GM12878 (cell line): ENCODE results near the gene CCL4. TPM values are rescaled to one million over a fixed set of nuclear protein-coding genes. Genes with fewer than 3 reads are reported as not detected.

Experiments used
- ATAC-seq: fragments of 200-7000 bp; cut with Tn5 transposase; 3 replicates; pipeline ENCODE4 v1.9.1; 2020; ENCODE audit warnings: mild to moderate bottlenecking, moderate library complexity
- BruUV-seq: library from RNA; stranded (reverse); fragments of 400-500 nt; replicated peaks from 2 replicates; lab custom pipeline; 2021; lab: Mats Ljungman, UMichigan
- CTCF ChIA-PET: fragments of 300-600 bp; sonication (Branson Sonifier 250); formaldehyde crosslinking; extraction: SDS; loops from one replicate; lab custom pipeline; 2021; ENCODE audit warnings: inconsistent platforms; lab: Yijun Ruan, JAX
- POLR2A ChIA-PET: fragments of 350-600 bp; formaldehyde crosslinking; extraction: SDS; loops from one replicate; lab custom pipeline; 2021; ENCODE audit warnings: inconsistent platforms; lab: Charles Lee
- RAD21 ChIA-PET: fragments of 300-600 bp; sonication (Branson Sonifier 250); formaldehyde crosslinking; loops from one replicate; lab custom pipeline; 2023; ENCODE audit warnings: antibody characterized with exemption; ENCODE audit not compliant: unreplicated experiment; lab: Charles Lee
- SMC1A ChIA-PET: fragments of 300-600 bp; sonication (Branson Sonifier 250); formaldehyde crosslinking; loops from one replicate; lab custom pipeline; 2023; ENCODE audit not compliant: unreplicated experiment, uncharacterized antibody; lab: Charles Lee
- DNase-seq: peaks from one replicate; pipeline ENCODE4 v3.0.0-alpha.2; 2011; ENCODE audit warnings: low read depth, low spot score
- FAIRE-seq: peaks from 3 replicates; lab custom pipeline; 2011; peaks lifted over from hg19 to GRCh38; lab: Jason Lieb, UNC
- H2AFZ ChIP-seq: 2 replicates; pipeline ENCODE4 v1.6.0; 2011; ENCODE audit warnings: low read depth, low read length, control low read depth; ENCODE audit not compliant: control insufficient read depth
- H3K27ac ChIP-seq: 2 replicates; pipeline ENCODE4 v1.5.1; 2011; ENCODE audit warnings: control low read depth; ENCODE audit not compliant: control insufficient read depth, insufficient read depth
- H3K27me3 ChIP-seq, 2 experiments: replicated peaks in 1 of 2; 2 replicates each; pipeline versions ENCODE4 v1.6.0 to v1.6.1; 2011; ENCODE audit warnings: low read length in 1 of 2; ENCODE audit not compliant: control insufficient read depth in 2 of 2, insufficient read depth in 2 of 2
- H3K36me3 ChIP-seq, 2 experiments: 2 replicates each; pipeline ENCODE4 v1.5.1; 2011; ENCODE audit warnings: low read length in 1 of 2; ENCODE audit not compliant: control insufficient read depth in 2 of 2, insufficient read depth in 2 of 2
- H3K4me1 ChIP-seq: 2 replicates; pipeline ENCODE4 v1.6.1; 2011; ENCODE audit warnings: mild to moderate bottlenecking, low read length, moderate library complexity, mixed read lengths; ENCODE audit not compliant: control insufficient read depth, insufficient read depth
- H3K4me2 ChIP-seq: 2 replicates; pipeline ENCODE4 v1.6.0; 2011; ENCODE audit warnings: control low read depth; ENCODE audit not compliant: control insufficient read depth, insufficient read depth
- H3K4me3 ChIP-seq: fragments of 200-600 bp; sonication (generic); 2 replicates; pipeline ENCODE4 v1.5.1; 2016
- H3K79me2 ChIP-seq: 2 replicates; pipeline ENCODE4 v1.6.0; 2011; ENCODE audit warnings: low read length; ENCODE audit not compliant: control insufficient read depth, insufficient read depth
- H3K9ac ChIP-seq: 2 replicates; pipeline ENCODE4 v1.8.0; 2011; ENCODE audit warnings: low read length, control low read depth, mixed read lengths; ENCODE audit not compliant: control insufficient read depth, insufficient read depth
- H3K9me3 ChIP-seq: replicated peaks from 3 replicates; pipeline ENCODE4 v1.5.1; 2011; ENCODE audit warnings: mild to moderate bottlenecking, low read length; ENCODE audit not compliant: control insufficient read depth, insufficient read depth
- H4K20me1 ChIP-seq: 2 replicates; pipeline ENCODE4 v1.6.0; 2011; ENCODE audit not compliant: control insufficient read depth, insufficient read depth
- BACH1 ChIP-seq: fragments of 450-650 bp; IDR thresholded peaks from 2 replicates; pipeline ENCODE4 v1.6.1; 2017; ENCODE audit warnings: mild to moderate bottlenecking, borderline replicate concordance
- RBBP5 ChIP-seq: fragments of 200-600 bp; sonication (generic); conservative IDR thresholded peaks from 2 replicates; pipeline ENCODE4 v1.6.1; 2016
- RFX5 ChIP-seq: IDR thresholded peaks from 2 replicates; pipeline ENCODE4 v1.6.1; 2011; ENCODE audit warnings: low read depth, low read length, improper control_type of control experiment
- WGBS: methylation state at CpG from one replicate; pipeline ENCODE4 v1.1.6; 2016; ENCODE audit warnings: low lambda C conversion rate; ENCODE audit not compliant: insufficient replicate concordance, insufficient coverage; ENCODE audit errors: missing lambda C conversion rate; 5-methylcytosine and 5-hydroxymethylcytosine counted together
- in situ Hi-C: fragments of 300-500 bp; cut with MboI; formaldehyde crosslinking; loops from 9 replicates; pipeline ENCODE4 v1.14.3; 2018; ENCODE audit warnings: mixed read lengths
- intact Hi-C: fragments of 100-400 bp; cut with micrococcal nuclease; formaldehyde crosslinking; loops from one replicate; pipeline ENCODE4 v1.14.2; 2022; ENCODE audit not compliant: unreplicated experiment
- polyA plus RNA-seq, 11 experiments: library from polyadenylated mRNA; depleted of rRNA in 4 of 11; unstranded in 6 of 11; stranded (reverse) in 5 of 11; fragments of >200 nt; fragmentation: Nextera tagmentation in 4 of 11; fragmentation: Illumina TruSeq in 1 of 11; extraction: Ambion mirVana in 4 of 11; extraction: Trizol in 1 of 11; gene quantifications; 1 replicate in 1 of 11; 2 replicates in 10 of 11; pipeline versions ENCODE4 v1.2.1 to v1.2.3, GENCODE V29; 2011 to 2016; ENCODE audit warnings: inconsistent platforms in 2 of 11, missing spikeins in 2 of 11, low read depth in 1 of 11
- total RNA-seq, 4 experiments: library from RNA; depleted of rRNA in 3 of 4; stranded (reverse); fragments of >200 nt in 3 of 4; fragmentation: Illumina TruSeq in 1 of 4; extraction: Trizol in 1 of 4; gene quantifications; 2 replicates each; pipeline versions ENCODE4 v1.2.1 to v1.2.3, GENCODE V29; 2013 to 2021
- TF ChIP-seq, protein P1 (sequence below): fragments of 450-650 bp; formaldehyde crosslinking; IDR thresholded peaks from 2 replicates; pipeline ENCODE4 v1.5.0; 2022; ENCODE audit warnings: mild to moderate bottlenecking, missing genetic modification characterization

The CCL4 gene
- total and polyA plus RNA-seq, 10 of the 15 experiments (the other 5 are each of a cell fraction or from before 2014, with no cell fraction given) = 18.7 to 741 (median 79.4) TPM

DNA sequence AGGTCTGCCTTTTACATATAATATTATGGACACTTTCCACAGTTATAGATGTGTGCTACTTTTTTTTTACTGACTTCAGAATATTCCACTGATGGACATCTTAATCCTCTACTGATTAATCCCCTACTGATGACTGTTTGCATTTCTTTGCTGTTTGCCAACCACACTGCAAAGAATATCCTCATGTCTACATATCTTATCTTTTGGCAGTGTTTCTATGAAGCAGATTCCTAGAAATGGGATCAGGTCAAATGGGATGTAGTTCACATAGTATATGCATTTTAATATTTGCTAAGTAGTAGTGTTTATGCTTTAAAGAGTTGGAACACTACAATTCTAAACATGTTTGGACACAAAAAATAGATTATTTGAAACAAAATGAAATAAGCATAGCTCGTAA is 16.8 kb upstream of the CCL4 start:
- CTCF ChIA-PET = interaction anchor here (1.1 to 2.8 kb wide), 4 partner anchors 14 to 111 kb away, joined by 3 to 27 read pairs (median 8); no protein-coding TSS in a partner anchor
- RAD21 ChIA-PET = interaction anchor here (0.8 to 7.9 kb wide), 9 partner anchors 12 to 111 kb away, joined by 3 to 75 read pairs (median 5); partner anchors contain the start of gene CCL4
- BruUV-seq = no TSS peak
- Histone ChIP-seq H3K4me1 (peaks cover 52% of the 10 kb centered on the region), H3K4me3 (no peak overlapping the region), H3K4me2 (no peak overlapping the region), H3K9me3 (no peaks in the 10 kb centered on the region), H3K36me3 (no peaks in the 10 kb centered on the region), H3K9ac (no peak overlapping the region), H4K20me1 (no peaks in the 10 kb centered on the region), H3K79me2 (peaks cover 2% of the 10 kb centered on the region; the same call in 1 of the 2 replicates), H3K27ac (no peak overlapping the region), H3K27me3 (no peaks in the 10 kb centered on the region), H2AFZ (no peak overlapping the region)
- POLR2A ChIA-PET = interaction anchor here (1.3 to 1.7 kb wide), 2 partner anchors 14 to 108 kb away, joined by 3 to 7 read pairs; no protein-coding TSS in a partner anchor
- no peak for DNase-seq
- in situ Hi-C loops = loop anchor here (5.0 kb wide), 1 partner anchor 111 kb away; the partner anchor contains the start of genes CCL3L1 and CCL3L3
- WGBS = 90% methylated on average over 1 of the region's 1 CpG
- ATAC-seq = no peak
- TF ChIP-seq BACH1 (0 out of 2 replicates have a peak, but pooled peaks have one; percentile 23), RBBP5 (no peak), RFX5 (no peak)
- TF ChIP-seq, protein P1, sequence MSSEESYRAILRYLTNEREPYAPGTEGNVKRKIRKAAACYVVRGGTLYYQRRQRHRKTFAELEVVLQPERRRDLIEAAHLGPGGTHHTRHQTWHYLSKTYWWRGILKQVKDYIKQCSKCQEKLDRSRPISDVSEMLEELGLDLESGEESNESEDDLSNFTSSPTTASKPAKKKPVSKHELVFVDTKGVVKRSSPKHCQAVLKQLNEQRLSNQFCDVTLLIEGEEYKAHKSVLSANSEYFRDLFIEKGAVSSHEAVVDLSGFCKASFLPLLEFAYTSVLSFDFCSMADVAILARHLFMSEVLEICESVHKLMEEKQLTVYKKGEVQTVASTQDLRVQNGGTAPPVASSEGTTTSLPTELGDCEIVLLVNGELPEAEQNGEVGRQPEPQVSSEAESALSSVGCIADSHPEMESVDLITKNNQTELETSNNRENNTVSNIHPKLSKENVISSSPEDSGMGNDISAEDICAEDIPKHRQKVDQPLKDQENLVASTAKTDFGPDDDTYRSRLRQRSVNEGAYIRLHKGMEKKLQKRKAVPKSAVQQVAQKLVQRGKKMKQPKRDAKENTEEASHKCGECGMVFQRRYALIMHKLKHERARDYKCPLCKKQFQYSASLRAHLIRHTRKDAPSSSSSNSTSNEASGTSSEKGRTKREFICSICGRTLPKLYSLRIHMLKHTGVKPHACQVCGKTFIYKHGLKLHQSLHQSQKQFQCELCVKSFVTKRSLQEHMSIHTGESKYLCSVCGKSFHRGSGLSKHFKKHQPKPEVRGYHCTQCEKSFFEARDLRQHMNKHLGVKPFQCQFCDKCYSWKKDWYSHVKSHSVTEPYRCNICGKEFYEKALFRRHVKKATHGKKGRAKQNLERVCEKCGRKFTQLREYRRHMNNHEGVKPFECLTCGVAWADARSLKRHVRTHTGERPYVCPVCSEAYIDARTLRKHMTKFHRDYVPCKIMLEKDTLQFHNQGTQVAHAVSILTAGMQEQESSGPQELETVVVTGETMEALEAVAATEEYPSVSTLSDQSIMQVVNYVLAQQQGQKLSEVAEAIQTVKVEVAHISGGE (CRISPR knock-in tag) = peak; percentile 59
- SMC1A ChIA-PET = interaction anchor here (0.6 to 2.5 kb wide), 10 partner anchors 11 to 117 kb away, joined by 3 to 22 read pairs (median 4); no protein-coding TSS in a partner anchor
- FAIRE-seq = no peak
- intact Hi-C loops = no loop called here
